Measurements from ENCODE around the gene RND3.

The RND3 gene

GRCh38 chr2:150491943-150492342, 4.5 kb upstream of the RND3 start:
- DNase-seq, result no peak

- DNase-seq, result no peak
Measured at GRCh38 chr2:150491430-150491829, 4.0 kb upstream of the RND3 start.

- DNase-seq, result no peak
Measured at GRCh38 chr2:150490466-150490865, 3.0 kb upstream of the RND3 start.

GRCh38 chr2:150486539-150487484, 655 bp downstream of the RND3 start:
- peak; percentile 2 for DNase-seq

- no peak for DNase-seq
Measured at GRCh38 chr2:150485871-150486538, 1.5 kb downstream of the RND3 start.

GRCh38 chr2:150485114-150485870, 2.2 kb downstream of the RND3 start:
- DNase-seq, result peak; percentile 9

GRCh38 chr2:150484461-150485021, 2.9 kb downstream of the RND3 start:
- no peak for DNase-seq

GRCh38 chr2:150484006-150484405, 3.5 kb downstream of the RND3 start:
- no peak for DNase-seq

GRCh38 chr2:150483532-150483931, 3.9 kb downstream of the RND3 start:
- no peak for DNase-seq

- no peak for DNase-seq
Measured at GRCh38 chr2:150482667-150483400, 4.6 kb downstream of the RND3 start.

GRCh38 chr2:150482111-150482510, 5.4 kb downstream of the RND3 start:
- DNase-seq, result no peak

GRCh38 chr2:150480971-150481830, 6.3 kb downstream of the RND3 start:
- no peak for DNase-seq

- DNase-seq, result no peak
Measured at GRCh38 chr2:150480241-150480640, 7.2 kb downstream of the RND3 start.

- DNase-seq, result no peak
Measured at GRCh38 chr2:150479075-150479915, 8.2 kb downstream of the RND3 start.

- DNase-seq, result no peak
Measured at GRCh38 chr2:150478200-150478974, 9.1 kb downstream of the RND3 start.

GRCh38 chr2:150477347-150477746, 10.1 kb downstream of the RND3 start:
- DNase-seq, result no peak

- no peak for DNase-seq
Measured at GRCh38 chr2:150476809-150477302, 10.6 kb downstream of the RND3 start.

GRCh38 chr2:150476286-150476685, 11.2 kb downstream of the RND3 start:
- DNase-seq, result no peak

Data from hematopoietic multipotent progenitor cell treated with erythropoietin and hydrocortisone succinate and interleukin-3 and kit ligand, for 6 days (in vitro differentiated cells).